ENCODE data around the gene ALKBH6. TPM values are rescaled to one million over a fixed set of nuclear protein-coding genes. Genes with fewer than 3 reads are reported as not detected.

The ALKBH6 gene
- total and polyA plus RNA-seq, 2 of the 13 experiments (the other 11 are each of a cell fraction or from before 2014, with no cell fraction given), result 13.7 to 18.1 TPM

- no peak for TF ChIP-seq ZNF781 (CRISPR knock-in tag; IDR thresholded peaks at IDR 0.05; ENCODE audit: borderline replicate concordance, not compliant biosample characterization)
- no peak for TF ChIP-seq CBX5 (CRISPR knock-in tag; IDR thresholded peaks at IDR 0.05; ENCODE audit: borderline replicate concordance)
- TF ChIP-seq RCOR2 (CRISPR knock-in tag; IDR thresholded peaks at IDR 0.05), result peak; percentile 28; the same call in 1 of the 2 replicates
- TF ChIP-seq ZNF260 (CRISPR knock-in tag; IDR thresholded peaks at IDR 0.05; ENCODE audit: borderline replicate concordance, low read depth), result no peak
- TF ChIP-seq MXD3 (CRISPR knock-in tag; IDR thresholded peaks at IDR 0.05), result no peak
- no peak for TF ChIP-seq E2F2 (CRISPR knock-in tag; IDR thresholded peaks at IDR 0.05; ENCODE audit: borderline replicate concordance)
- TF ChIP-seq ZNF281 (CRISPR knock-in tag; IDR thresholded peaks at IDR 0.05; ENCODE audit: borderline replicate concordance), result peak; percentile 69; the same call in 1 of the 2 replicates
- no peak for TF ChIP-seq SOX13 (IDR thresholded peaks at IDR 0.05)
- peak in 1 of 2 experiments; percentile 29; a peak in 1 of 4 replicates for TF ChIP-seq SOX13 (CRISPR knock-in tag; conservative IDR thresholded peaks at IDR 0.05 in 1 of 2, IDR thresholded peaks at IDR 0.05 in 1 of 2)
- 0 out of 2 replicates have a peak, but pooled peaks have one; percentile 14 for TF ChIP-seq LCORL (IDR thresholded peaks at IDR 0.05)
- no peak; the same call in 1 of the 2 replicates for TF ChIP-seq LCORL (CRISPR knock-in tag; IDR thresholded peaks at IDR 0.05)
- 0 out of 2 replicates have a peak, but pooled peaks have one; percentile 36 for TF ChIP-seq ZNF670 (CRISPR knock-in tag; IDR thresholded peaks at IDR 0.05; ENCODE audit: borderline replicate concordance)
- TF ChIP-seq HDAC2 (CRISPR knock-in tag; IDR thresholded peaks at IDR 0.05), result peak; percentile 35; the same call in 1 of the 2 replicates
- no peak for TF ChIP-seq ZBTB10 (CRISPR knock-in tag; IDR thresholded peaks at IDR 0.05; ENCODE audit: borderline replicate concordance)
- TF ChIP-seq CEBPG (CRISPR knock-in tag; IDR thresholded peaks at IDR 0.05), result peak; percentile 90
- 0 out of 2 replicates have a peak, but pooled peaks have one; percentile 14 for TF ChIP-seq FOXK1 (CRISPR knock-in tag; IDR thresholded peaks at IDR 0.05; ENCODE audit: borderline replicate concordance, low read depth)
- TF ChIP-seq KDM6A (CRISPR knock-in tag; IDR thresholded peaks at IDR 0.05; ENCODE audit: low read depth), result 0 out of 2 replicates have a peak, but pooled peaks have one; percentile 39
- TF ChIP-seq SMARCE1 (IDR thresholded peaks at IDR 0.05; ENCODE audit: borderline replicate concordance), result no peak
- peak; percentile 74; the same call in 1 of the 2 replicates for TF ChIP-seq MAZ (IDR thresholded peaks at IDR 0.05; ENCODE audit: borderline replicate concordance, low read depth, low read length)
- no peak for TF ChIP-seq MAZ (CRISPR knock-in tag; IDR thresholded peaks at IDR 0.05; ENCODE audit: low read depth)
- TF ChIP-seq NCOA2 (CRISPR knock-in tag; IDR thresholded peaks at IDR 0.05), result 0 out of 2 replicates have a peak, but pooled peaks have one; percentile 18
- 0 out of 2 replicates have a peak, but pooled peaks have one; percentile 17 for TF ChIP-seq MAX (IDR thresholded peaks at IDR 0.05)
- TF ChIP-seq ATF7 (IDR thresholded peaks at IDR 0.05), result peak; percentile 53
- no peak for TF ChIP-seq ATF7 (CRISPR knock-in tag; IDR thresholded peaks at IDR 0.05)
- TF ChIP-seq DR1 (CRISPR knock-in tag; IDR thresholded peaks at IDR 0.05), result no peak
These were observed 27.8 kb upstream of the ALKBH6 start (continued) for GRCh38 chr19:36041831-36042230.

Measured in HepG2 (cell line).